WTC11 (cell line): ENCODE data around the gene CTSE.

Source experiments
- ATF6 ChIP-seq: sonication (generic); formaldehyde crosslinking; IDR thresholded peaks from 2 replicates; pipeline ENCODE4 v1.8.1; 2023; ENCODE audit warnings: mild to moderate bottlenecking, missing genetic modification reagents
- CREB1 ChIP-seq: sonication (generic); formaldehyde crosslinking; IDR thresholded peaks from 2 replicates; pipeline ENCODE4 v1.8.0; 2023; ENCODE audit warnings: mild to moderate bottlenecking, missing genetic modification reagents
- CTCF ChIP-seq: fragments of 200-600 bp; IDR thresholded peaks from 2 replicates; pipeline ENCODE4 v1.8.0; 2022; ENCODE audit warnings: antibody characterized with exemption
- ESRRA ChIP-seq: sonication (generic); formaldehyde crosslinking; IDR thresholded peaks from 2 replicates; pipeline ENCODE4 v1.8.1; 2022; ENCODE audit warnings: mild to moderate bottlenecking, missing genetic modification reagents, borderline replicate concordance
- GRHL2 ChIP-seq: fragments of 250-450 bp; sonication (Bioruptor Pico); IDR thresholded peaks from 2 replicates; pipeline ENCODE4 v1.8.0; 2022; ENCODE audit warnings: mild to moderate bottlenecking, moderate library complexity; ENCODE audit not compliant: insufficient replicate concordance, severe bottlenecking
- NR3C1 ChIP-seq: sonication (generic); formaldehyde crosslinking; conservative IDR thresholded peaks from 2 replicates; pipeline ENCODE4 v1.8.1; 2023; ENCODE audit warnings: low read depth, mild to moderate bottlenecking, missing genetic modification reagents
- OVOL2 ChIP-seq: fragments of 250-450 bp; sonication (Bioruptor Pico); IDR thresholded peaks from 2 replicates; pipeline ENCODE4 v1.9.0; 2021; ENCODE audit warnings: mild to moderate bottlenecking, borderline replicate concordance
- SMAD3 ChIP-seq: sonication (generic); formaldehyde crosslinking; IDR thresholded peaks from 2 replicates; pipeline ENCODE4 v1.8.0; 2022; ENCODE audit warnings: missing genetic modification reagents, mild to moderate bottlenecking, borderline replicate concordance
- TCF7 ChIP-seq: sonication (generic); formaldehyde crosslinking; IDR thresholded peaks from 2 replicates; pipeline ENCODE4 v1.8.0; 2022; ENCODE audit warnings: mild to moderate bottlenecking, low read depth, missing genetic modification reagents, moderate library complexity
- TEAD4 ChIP-seq: sonication (generic); formaldehyde crosslinking; IDR thresholded peaks from 2 replicates; pipeline ENCODE4 v1.8.0; 2022; ENCODE audit warnings: mild to moderate bottlenecking, missing genetic modification reagents
- ZNF396 ChIP-seq: fragments of 250-450 bp; sonication (Bioruptor Pico); IDR thresholded peaks from 2 replicates; pipeline ENCODE4 v1.8.0; 2021; ENCODE audit warnings: mild to moderate bottlenecking, moderate library complexity, borderline replicate concordance
- ZNF416 ChIP-seq: fragments of 250-450 bp; sonication (Bioruptor Pico); IDR thresholded peaks from 2 replicates; pipeline ENCODE4 v1.9.0; 2021; ENCODE audit warnings: mild to moderate bottlenecking, inconsistent platforms
- TF ChIP-seq, protein P1 (sequence below): sonication (generic); formaldehyde crosslinking; IDR thresholded peaks from 2 replicates; pipeline ENCODE4 v1.8.1; 2022; ENCODE audit warnings: mild to moderate bottlenecking, missing genetic modification reagents, moderate library complexity, borderline replicate concordance

- no peak for TF ChIP-seq CREB1 (CRISPR knock-in tag)
- no peak for TF ChIP-seq GRHL2 (CRISPR knock-in tag)
- no peak for TF ChIP-seq TEAD4 (CRISPR knock-in tag)
- no peak for TF ChIP-seq CTCF
- no peak for TF ChIP-seq SMAD3
- no peak for TF ChIP-seq ESRRA (CRISPR knock-in tag)
- TF ChIP-seq ATF6 = no peak
- TF ChIP-seq, protein P1, sequence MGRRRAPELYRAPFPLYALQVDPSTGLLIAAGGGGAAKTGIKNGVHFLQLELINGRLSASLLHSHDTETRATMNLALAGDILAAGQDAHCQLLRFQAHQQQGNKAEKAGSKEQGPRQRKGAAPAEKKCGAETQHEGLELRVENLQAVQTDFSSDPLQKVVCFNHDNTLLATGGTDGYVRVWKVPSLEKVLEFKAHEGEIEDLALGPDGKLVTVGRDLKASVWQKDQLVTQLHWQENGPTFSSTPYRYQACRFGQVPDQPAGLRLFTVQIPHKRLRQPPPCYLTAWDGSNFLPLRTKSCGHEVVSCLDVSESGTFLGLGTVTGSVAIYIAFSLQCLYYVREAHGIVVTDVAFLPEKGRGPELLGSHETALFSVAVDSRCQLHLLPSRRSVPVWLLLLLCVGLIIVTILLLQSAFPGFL (CRISPR knock-in tag) = no peak
- TF ChIP-seq ZNF416 (CRISPR knock-in tag) = no peak
- no peak for TF ChIP-seq TCF7 (CRISPR knock-in tag)
- TF ChIP-seq NR3C1 (CRISPR knock-in tag) = no peak
- TF ChIP-seq OVOL2 = no peak
- TF ChIP-seq ZNF396 = no peak
These were observed 42.0 kb upstream of the CTSE start for GRCh38 chr1:206065547-206066145.
